ENCODE data around the gene TOP1. TPM values are rescaled to one million over a fixed set of nuclear protein-coding genes. Genes with fewer than 3 reads are reported as not detected.

Gene TOP1
- total and polyA plus RNA-seq, 5 experiments from 2014 or later = 9.1 to 48.3 (median 14.1) TPM

GRCh38 chr20:41148942-41149341, 120.3 kb downstream of the TOP1 start:
- Mint-ChIP-seq H3K9me3 (no peaks in the 10 kb centered on the region), H3K36me3 (peaks cover 0 to 35% (median 0%) of the 10 kb centered on the region in 3 donors), H3K4me1 (peaks cover 62 to 99% (median 97%) of the 10 kb centered on the region in 4 donors), H3K4me3 (peak overlapping the region in 9 of 10 donors; percentile 55 to 93 (median 76)), H3K27me3 (no peaks in the 10 kb centered on the region), H3K27ac (peak overlapping the region; percentile 84 to 99 (median 94))
- DNase-seq (no peak), ATAC-seq (no peak)
- POLR2A ChIA-PET = interaction anchor here (0.5 to 22.6 kb wide), 4 partner anchors 9 to 83 kb away, joined by 3 to 734 read pairs (median 4); partner anchors contain the start of gene PLCG1

- DNase-seq = no peak
- POLR2A ChIA-PET = interaction anchor here (1.1 to 22.6 kb wide), 2 partner anchors 10 to 11 kb away, joined by 3 to 734 read pairs; partner anchors contain the start of gene PLCG1
- no peaks in the 10 kb centered on the region for H3K9me3 Mint-ChIP-seq
- H3K4me3 Mint-ChIP-seq = peak overlapping the region; percentile 40 to 90 (median 76)
- no peaks in the 10 kb centered on the region for H3K27me3 Mint-ChIP-seq
- peaks cover 60 to 99% (median 97%) of the 10 kb centered on the region in 4 donors for H3K4me1 Mint-ChIP-seq
- peaks cover 0 to 30% (median 0%) of the 10 kb centered on the region in 3 donors for H3K36me3 Mint-ChIP-seq
- H3K27ac Mint-ChIP-seq = peak overlapping the region; percentile 89 to 99 (median 95)
- peak; percentile 57 to 62 for ATAC-seq
Observed at GRCh38 chr20:41150664-41151063, 122.0 kb downstream of the TOP1 start.

- Mint-ChIP-seq H3K36me3 (peaks cover 0 to 30% (median 0%) of the 10 kb centered on the region in 3 donors), H3K27me3 (no peaks in the 10 kb centered on the region), H3K4me3 (peak overlapping the region in 9 of 10 donors; percentile 29 to 90 (median 80)), H3K9me3 (no peaks in the 10 kb centered on the region), H3K27ac (peak overlapping the region; percentile 89 to 99 (median 95)), H3K4me1 (peaks cover 58 to 99% (median 97%) of the 10 kb centered on the region in 4 donors)
- ATAC-seq (no peak), DNase-seq (no peak)
- POLR2A ChIA-PET = interaction anchor here (1.1 to 22.6 kb wide), 3 partner anchors 9 to 11 kb away, joined by 3 to 734 read pairs (median 3); partner anchors contain the start of gene PLCG1
Observed at GRCh38 chr20:41151134-41151869, 122.7 kb downstream of the TOP1 start.

GRCh38 chr20:41152108-41152757, 123.6 kb downstream of the TOP1 start:
- Mint-ChIP-seq H3K4me3 (peak overlapping the region; percentile 63 to 90 (median 80)), H3K36me3 (peaks cover 0 to 25% (median 0%) of the 10 kb centered on the region in 3 donors), H3K27me3 (peaks cover 0 to 3% (median 0%) of the 10 kb centered on the region in 5 donors), H3K9me3 (no peaks in the 10 kb centered on the region), H3K27ac (peak overlapping the region; percentile 89 to 99 (median 95)), H3K4me1 (peaks cover 59 to 99% (median 97%) of the 10 kb centered on the region in 4 donors)
- no peak for ATAC-seq
- no peak for DNase-seq
- POLR2A ChIA-PET = interaction anchor here (1.1 to 22.6 kb wide), 3 partner anchors 8 to 18 kb away, joined by 3 to 734 read pairs (median 83); partner anchors contain the start of gene PLCG1

- POLR2A ChIA-PET = interaction anchor here (1.4 to 22.6 kb wide), 3 partner anchors 14 to 78 kb away, joined by 3 to 734 read pairs (median 83); partner anchors contain the start of gene PLCG1
- DNase-seq (no peak), ATAC-seq (no peak)
- H3K4me1 Mint-ChIP-seq = peaks cover 62 to 99% (median 97%) of the 10 kb centered on the region in 4 donors
- peak overlapping the region; percentile 86 to 99 (median 94) for H3K27ac Mint-ChIP-seq
- peak overlapping the region in 9 of 10 donors; percentile 40 to 91 (median 81) for H3K4me3 Mint-ChIP-seq
- H3K27me3 Mint-ChIP-seq = peaks cover 0 to 3% (median 0%) of the 10 kb centered on the region in 5 donors
- H3K36me3 Mint-ChIP-seq = peaks cover 0 to 21% (median 2%) of the 10 kb centered on the region in 3 donors
- H3K9me3 Mint-ChIP-seq = no peaks in the 10 kb centered on the region
Observed at GRCh38 chr20:41154436-41155176, 126.0 kb downstream of the TOP1 start.

GRCh38 chr20:41155261-41155660, 126.6 kb downstream of the TOP1 start:
- POLR2A ChIA-PET = interaction anchor here (1.4 to 22.6 kb wide), 3 partner anchors 15 to 77 kb away, joined by 3 to 734 read pairs (median 83); partner anchors contain the start of gene PLCG1

GRCh38 chr20:41158082-41158625, 129.5 kb downstream of the TOP1 start:
- Mint-ChIP-seq H3K27ac (peak overlapping the region; percentile 92 to 99 (median 96)), H3K4me1 (peaks cover 66 to 98% (median 97%) of the 10 kb centered on the region in 4 donors), H3K27me3 (peaks cover 0 to 3% (median 0%) of the 10 kb centered on the region in 5 donors), H3K36me3 (peaks cover 12 to 43% (median 16%) of the 10 kb centered on the region in 3 donors), H3K4me3 (peak overlapping the region; percentile 62 to 93 (median 84)), H3K9me3 (no peaks in the 10 kb centered on the region)
- POLR2A ChIA-PET = interaction anchor here (1.4 to 22.6 kb wide), 4 partner anchors 12 to 460 kb away, joined by 5 to 734 read pairs (median 46); partner anchors contain the start of genes CHD6 and PLCG1
- ATAC-seq (no peak), DNase-seq (no peak)

More at GRCh38 chr20:41155261-41155660, 126.6 kb downstream of the TOP1 start:
- peak overlapping the region; percentile 86 to 99 (median 94) for H3K27ac Mint-ChIP-seq
- peak overlapping the region in 9 of 10 donors; percentile 40 to 91 (median 80) for H3K4me3 Mint-ChIP-seq
- no peaks in the 10 kb centered on the region for H3K9me3 Mint-ChIP-seq
- no peak for DNase-seq
- H3K27me3 Mint-ChIP-seq = peaks cover 0 to 3% (median 0%) of the 10 kb centered on the region in 5 donors
- ATAC-seq = no peak
- H3K36me3 Mint-ChIP-seq = peaks cover 2 to 24% (median 4%) of the 10 kb centered on the region in 3 donors
- H3K4me1 Mint-ChIP-seq = peaks cover 67 to 100% (median 99%) of the 10 kb centered on the region in 4 donors

- Mint-ChIP-seq H3K36me3 (peaks cover 17 to 50% (median 25%) of the 10 kb centered on the region in 3 donors), H3K9me3 (no peaks in the 10 kb centered on the region), H3K27ac (peak overlapping the region; percentile 92 to 99 (median 96)), H3K27me3 (peaks cover 0 to 3% (median 0%) of the 10 kb centered on the region in 5 donors), H3K4me1 (peaks cover 66 to 98% (median 96%) of the 10 kb centered on the region in 4 donors), H3K4me3 (peak overlapping the region; percentile 3 to 93 (median 84))
- ATAC-seq (no peak), DNase-seq (no peak)
- POLR2A ChIA-PET = interaction anchor here (9.5 to 22.6 kb wide), 2 partner anchors 10 to 19 kb away, joined by 83 to 734 read pairs; partner anchors contain the start of gene PLCG1
Observed at GRCh38 chr20:41159547-41159946, 130.9 kb downstream of the TOP1 start.

GRCh38 chr20:41160686-41161085, 132.1 kb downstream of the TOP1 start:
- Mint-ChIP-seq H3K27me3 (peaks cover 0 to 3% (median 0%) of the 10 kb centered on the region in 5 donors), H3K9me3 (no peaks in the 10 kb centered on the region), H3K27ac (peak overlapping the region; percentile 92 to 99 (median 96)), H3K4me1 (peaks cover 59 to 95% (median 87%) of the 10 kb centered on the region in 4 donors), H3K4me3 (peak overlapping the region; percentile 0 to 93 (median 72)), H3K36me3 (peaks cover 18 to 62% (median 30%) of the 10 kb centered on the region in 3 donors)
- POLR2A ChIA-PET = interaction anchor here (1.1 to 22.6 kb wide), 3 partner anchors 9 to 20 kb away, joined by 3 to 734 read pairs (median 83); partner anchors contain the start of gene PLCG1
- ATAC-seq (no peak), DNase-seq (no peak)

GRCh38 chr20:41161886-41162285, 133.3 kb downstream of the TOP1 start:
- DNase-seq (peak in 1 of 10 donors; percentile 26), ATAC-seq (peak in 1 of 2 donors; percentile 15)
- H3K27ac Mint-ChIP-seq = peak overlapping the region; percentile 93 to 99 (median 95)
- peaks cover 0 to 2% (median 0%) of the 10 kb centered on the region in 5 donors for H3K27me3 Mint-ChIP-seq
- H3K36me3 Mint-ChIP-seq = peaks cover 18 to 73% (median 36%) of the 10 kb centered on the region in 3 donors
- no peaks in the 10 kb centered on the region for H3K9me3 Mint-ChIP-seq
- POLR2A ChIA-PET = interaction anchor here (1.0 to 22.6 kb wide), 4 partner anchors 8 to 22 kb away, joined by 3 to 734 read pairs (median 43); partner anchors contain the start of gene PLCG1
- H3K4me3 Mint-ChIP-seq = peak overlapping the region; percentile 31 to 84 (median 75)
- peaks cover 56 to 94% (median 84%) of the 10 kb centered on the region in 4 donors for H3K4me1 Mint-ChIP-seq

GRCh38 chr20:41162396-41162795, 133.8 kb downstream of the TOP1 start:
- DNase-seq (no peak), ATAC-seq (peak; percentile 15 to 29)
- POLR2A ChIA-PET = interaction anchor here (1.0 to 22.6 kb wide), 3 partner anchors 8 to 22 kb away, joined by 3 to 734 read pairs (median 3); partner anchors contain the start of gene PLCG1
- H3K4me3 Mint-ChIP-seq = peak overlapping the region in 9 of 10 donors; percentile 31 to 84 (median 77)
- peak overlapping the region; percentile 93 to 99 (median 95) for H3K27ac Mint-ChIP-seq
- H3K36me3 Mint-ChIP-seq = peaks cover 18 to 78% (median 41%) of the 10 kb centered on the region in 3 donors
- no peaks in the 10 kb centered on the region for H3K27me3 Mint-ChIP-seq
- H3K4me1 Mint-ChIP-seq = peaks cover 55 to 94% (median 84%) of the 10 kb centered on the region in 4 donors
- H3K9me3 Mint-ChIP-seq = no peaks in the 10 kb centered on the region

All from naive thymus-derived CD8-positive, alpha-beta T cell (primary cell).